Rectal smooth muscle tissue (tissue), 1 donor: ENCODE measurements around the gene HES5.

ENCODE experiments used
- H3K27ac ChIP-seq: one replicate; pipeline ENCODE4 v1.7.0; 2013; ENCODE audit warnings: low read depth, low read length, inconsistent platforms
- H3K27me3 ChIP-seq: one replicate; pipeline ENCODE4 v1.7.0; 2013; ENCODE audit warnings: low read length; ENCODE audit not compliant: control insufficient read depth, insufficient read depth
- H3K36me3 ChIP-seq: one replicate; pipeline ENCODE4 v1.7.0; 2013; ENCODE audit warnings: low read length; ENCODE audit not compliant: control insufficient read depth, insufficient read depth
- H3K4me1 ChIP-seq: one replicate; pipeline ENCODE4 v1.7.0; 2013; ENCODE audit warnings: low read length; ENCODE audit not compliant: control insufficient read depth, insufficient read depth
- H3K4me3 ChIP-seq: one replicate; pipeline ENCODE4 v1.7.0; 2013; ENCODE audit warnings: low read length
- H3K9ac ChIP-seq: one replicate; pipeline ENCODE4 v1.7.0; 2013; ENCODE audit warnings: low read length

Gene HES5

DNA sequence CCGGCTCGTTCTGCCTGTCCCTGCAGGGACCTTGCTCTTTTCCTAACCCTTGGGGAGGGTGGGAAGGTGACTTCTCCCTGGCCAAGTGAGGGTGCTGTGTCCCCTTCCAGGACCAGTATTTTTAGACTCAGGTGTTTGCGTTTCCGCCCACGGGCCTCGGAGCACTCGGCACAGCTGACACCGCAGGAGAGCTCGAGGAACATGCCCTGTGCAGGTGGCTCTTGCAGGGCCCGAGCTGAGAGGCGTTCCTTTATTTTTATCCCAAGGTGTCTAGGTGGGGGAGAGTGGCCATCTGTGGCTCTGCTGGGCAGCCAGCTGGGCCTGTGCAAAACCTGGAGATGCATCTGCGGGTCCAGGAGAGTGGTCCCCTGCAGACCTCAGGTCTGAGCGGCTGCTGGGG lies 38.0 kb downstream of the HES5 start:
- no peak overlapping the region for H3K4me3 ChIP-seq
- no peak overlapping the region for H3K9ac ChIP-seq
- no peaks in the 10 kb centered on the region for H3K27me3 ChIP-seq
- H3K27ac ChIP-seq: no peak overlapping the region
- H3K4me1 ChIP-seq: no peaks in the 10 kb centered on the region
- H3K36me3 ChIP-seq: no peaks in the 10 kb centered on the region

GRCh38 chr1:2489615-2490014 lies 40.4 kb downstream of the HES5 start:
- Histone ChIP-seq H3K27ac (no peak overlapping the region), H3K9ac (no peak overlapping the region), H3K36me3 (no peaks in the 10 kb centered on the region), H3K4me1 (no peaks in the 10 kb centered on the region), H3K27me3 (no peaks in the 10 kb centered on the region), H3K4me3 (no peak overlapping the region)

- Histone ChIP-seq H3K27ac (no peak overlapping the region), H3K9ac (no peak overlapping the region), H3K27me3 (no peaks in the 10 kb centered on the region), H3K4me1 (no peaks in the 10 kb centered on the region), H3K36me3 (no peaks in the 10 kb centered on the region), H3K4me3 (no peak overlapping the region)
Observed at GRCh38 chr1:2488688-2489087, 41.4 kb downstream of the HES5 start.

DNA sequence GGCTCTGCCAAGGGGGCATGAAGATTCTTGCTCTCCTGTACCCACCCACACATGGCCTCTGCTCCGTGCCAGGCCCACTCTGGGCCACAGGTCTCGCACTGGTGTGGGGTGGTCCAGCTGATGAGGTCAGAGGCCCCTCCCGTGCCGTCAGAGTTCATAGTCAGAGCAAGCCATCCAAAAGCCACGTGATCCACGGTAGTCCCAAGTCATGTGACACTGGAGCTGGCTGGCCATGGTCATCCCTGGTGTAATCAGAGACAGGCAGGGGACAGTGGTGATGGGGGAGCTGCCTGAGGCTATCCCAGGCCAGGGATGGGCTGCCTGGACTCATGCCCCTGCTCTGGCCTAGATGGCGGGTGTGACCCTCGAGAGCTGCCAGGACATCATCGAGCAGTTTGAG lies 43.5 kb downstream of the HES5 start:
- H3K4me1 ChIP-seq: no peaks in the 10 kb centered on the region
- no peak overlapping the region for H3K9ac ChIP-seq
- H3K4me3 ChIP-seq: no peak overlapping the region
- no peaks in the 10 kb centered on the region for H3K27me3 ChIP-seq
- H3K36me3 ChIP-seq: no peaks in the 10 kb centered on the region
- no peak overlapping the region for H3K27ac ChIP-seq

- Histone ChIP-seq H3K36me3 (no peaks in the 10 kb centered on the region), H3K4me3 (no peak overlapping the region), H3K27ac (no peak overlapping the region), H3K4me1 (no peaks in the 10 kb centered on the region), H3K27me3 (no peaks in the 10 kb centered on the region), H3K9ac (no peak overlapping the region)
Observed at GRCh38 chr1:2486041-2486440, 44.0 kb downstream of the HES5 start.

GRCh38 chr1:2483970-2484369 lies 46.1 kb downstream of the HES5 start:
- H3K4me1 ChIP-seq: no peaks in the 10 kb centered on the region
- no peak overlapping the region for H3K27ac ChIP-seq
- no peaks in the 10 kb centered on the region for H3K27me3 ChIP-seq
- H3K36me3 ChIP-seq: no peaks in the 10 kb centered on the region
- H3K9ac ChIP-seq: no peak overlapping the region
- no peak overlapping the region for H3K4me3 ChIP-seq

GRCh38 chr1:2483026-2483425 lies 47.0 kb downstream of the HES5 start:
- Histone ChIP-seq H3K9ac (no peak overlapping the region), H3K27ac (no peak overlapping the region), H3K27me3 (no peaks in the 10 kb centered on the region), H3K4me1 (no peaks in the 10 kb centered on the region), H3K4me3 (no peak overlapping the region), H3K36me3 (no peaks in the 10 kb centered on the region)

DNA sequence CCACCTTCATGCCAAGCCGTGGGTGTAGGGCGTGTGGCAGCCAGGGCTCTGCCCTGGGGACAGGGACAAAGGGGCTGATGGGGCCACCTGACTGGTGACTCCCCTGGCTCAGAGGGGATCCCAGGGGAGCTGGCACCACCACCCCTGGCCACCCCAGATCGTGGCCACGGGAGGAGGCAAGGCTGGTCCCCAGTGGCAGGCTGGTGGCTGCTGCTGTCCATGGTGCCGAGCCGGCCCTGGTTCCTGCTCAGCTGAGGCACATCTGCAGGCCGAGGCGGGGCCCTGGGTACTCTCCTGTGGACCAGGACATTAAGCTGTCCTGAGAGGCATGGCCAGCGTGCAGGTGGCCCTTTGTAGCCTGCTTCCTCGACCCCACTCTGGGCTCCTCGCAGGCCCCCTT lies 47.5 kb downstream of the HES5 start:
- Histone ChIP-seq H3K4me1 (no peaks in the 10 kb centered on the region), H3K36me3 (no peaks in the 10 kb centered on the region), H3K27ac (no peak overlapping the region), H3K4me3 (no peak overlapping the region), H3K27me3 (no peaks in the 10 kb centered on the region), H3K9ac (no peak overlapping the region)

DNA sequence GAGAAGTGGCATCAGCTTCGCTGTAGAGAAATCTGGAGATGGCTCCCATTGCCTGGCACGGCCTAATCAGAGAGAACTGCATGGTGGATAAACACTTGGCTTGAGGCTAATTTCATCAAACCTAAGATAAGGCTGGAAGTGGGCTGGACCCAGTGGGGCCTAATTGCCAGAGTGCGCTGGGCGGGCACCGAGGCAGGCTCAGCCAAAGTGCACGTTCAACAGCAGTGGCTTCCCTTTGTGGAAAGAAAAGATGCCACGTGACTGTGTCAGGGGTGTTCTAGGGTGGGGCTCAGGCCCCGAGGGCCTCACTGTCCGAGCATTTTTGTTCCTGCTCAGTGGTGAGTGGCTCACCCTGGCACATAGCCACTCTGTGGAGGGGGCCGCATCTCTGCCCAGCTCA lies 48.2 kb downstream of the HES5 start:
- Histone ChIP-seq H3K4me1 (no peaks in the 10 kb centered on the region), H3K9ac (no peak overlapping the region)

GRCh38 chr1:2480986-2481364 lies 49.1 kb downstream of the HES5 start:
- Histone ChIP-seq H3K27me3 (no peaks in the 10 kb centered on the region), H3K4me3 (no peak overlapping the region), H3K9ac (no peak overlapping the region), H3K36me3 (no peaks in the 10 kb centered on the region), H3K4me1 (no peaks in the 10 kb centered on the region), H3K27ac (no peak overlapping the region)

More for the DNA sequence above, 48.2 kb downstream of the HES5 start:
- no peak overlapping the region for H3K4me3 ChIP-seq
- H3K27ac ChIP-seq: no peak overlapping the region
- H3K36me3 ChIP-seq: no peaks in the 10 kb centered on the region
- H3K27me3 ChIP-seq: no peaks in the 10 kb centered on the region

DNA sequence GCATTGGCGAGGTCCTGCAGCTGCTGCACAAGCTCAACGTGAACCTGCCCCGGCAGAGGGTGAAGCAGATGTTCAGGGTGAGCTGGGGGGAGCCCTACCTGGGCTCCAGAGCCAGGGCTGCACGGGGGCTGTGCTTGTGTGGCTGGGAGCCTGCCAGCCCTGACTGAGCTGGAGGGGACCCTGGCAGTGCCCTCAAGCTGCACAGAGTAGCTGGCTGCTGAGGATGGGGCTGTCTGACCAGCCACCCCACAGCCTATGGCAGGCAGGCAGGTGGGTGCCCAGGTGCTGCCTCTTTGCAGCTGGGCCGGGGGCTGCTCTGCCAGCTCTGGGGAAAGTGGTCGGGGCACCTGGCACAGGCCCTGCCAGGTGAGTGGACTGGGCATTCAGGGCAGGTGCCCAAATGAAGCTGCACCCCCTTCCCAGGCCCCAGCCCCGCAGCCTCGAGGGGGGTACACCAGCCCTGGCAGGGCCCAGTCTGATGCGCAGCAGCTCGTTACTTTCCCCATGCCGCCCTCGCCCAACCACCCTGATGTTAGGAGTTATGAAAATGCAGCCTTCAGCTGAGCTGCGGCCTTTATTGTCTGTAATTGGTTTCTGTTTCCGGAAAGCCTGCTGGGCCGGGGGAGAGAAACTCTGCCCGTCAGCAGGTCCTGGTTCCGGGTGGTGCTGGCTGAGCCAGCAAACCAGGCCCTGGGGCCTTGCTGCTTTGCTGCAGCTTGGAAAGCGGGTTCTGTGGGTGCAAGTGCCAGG lies 49.7 kb downstream of the HES5 start:
- Histone ChIP-seq H3K4me1 (no peaks in the 10 kb centered on the region), H3K27ac (no peak overlapping the region), H3K36me3 (no peaks in the 10 kb centered on the region), H3K27me3 (no peaks in the 10 kb centered on the region), H3K4me3 (no peak overlapping the region), H3K9ac (no peak overlapping the region)

GRCh38 chr1:2479618-2480017 lies 50.4 kb downstream of the HES5 start:
- H3K9ac ChIP-seq: no peak overlapping the region
- no peak overlapping the region for H3K27ac ChIP-seq
- no peaks in the 10 kb centered on the region for H3K36me3 ChIP-seq
- no peak overlapping the region for H3K4me3 ChIP-seq
- H3K27me3 ChIP-seq: no peaks in the 10 kb centered on the region
- no peaks in the 10 kb centered on the region for H3K4me1 ChIP-seq

DNA sequence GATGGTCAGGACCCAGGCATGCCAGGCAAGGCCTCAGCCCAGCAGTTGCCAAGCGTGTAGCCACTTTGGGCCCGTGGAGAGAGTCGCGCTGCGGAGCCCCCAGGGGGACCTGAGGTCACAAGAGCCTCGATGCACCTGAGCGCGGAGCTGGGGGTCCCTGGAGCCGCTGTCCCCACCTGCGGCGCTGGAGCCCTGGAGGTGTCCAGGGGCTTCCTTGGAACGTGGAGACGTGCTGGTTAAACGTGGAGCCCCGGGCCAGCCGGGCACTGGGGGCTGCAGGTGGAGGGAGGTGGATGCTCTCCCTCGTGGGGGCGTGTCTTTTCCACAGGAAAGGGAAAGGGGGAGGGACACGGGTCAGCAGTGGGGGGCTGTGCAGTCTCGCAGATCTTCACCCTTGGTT lies 50.9 kb downstream of the HES5 start:
- Histone ChIP-seq H3K9ac (no peak overlapping the region), H3K4me1 (no peaks in the 10 kb centered on the region), H3K27ac (no peak overlapping the region), H3K4me3 (no peak overlapping the region), H3K36me3 (no peaks in the 10 kb centered on the region), H3K27me3 (no peaks in the 10 kb centered on the region)
